Chondrocyte (in vitro differentiated cells): Measurements from ENCODE around the gene TEAD1. TPM values are rescaled to one million over a fixed set of nuclear protein-coding genes. Genes with fewer than 3 reads are reported as not detected.
A peak's percentile ranks its signal among the peaks of the same experiment; 100 is the strongest.

Experiments
- DNase-seq: peaks from one replicate; pipeline ENCODE4 v3.0.0; 2021; ENCODE audit warnings: mixed read lengths, low spot score
- H3K27ac Mint-ChIP-seq: one replicate; pipeline ENCODE4 v1.8.0; 2021; ENCODE audit warnings: mild to moderate bottlenecking, moderate library complexity, mixed read lengths; ENCODE audit not compliant: unreplicated experiment
- H3K27me3 Mint-ChIP-seq: 2 replicates; pipeline ENCODE4 v1.8.0; 2021; ENCODE audit warnings: low read depth, mixed read lengths
- H3K36me3 Mint-ChIP-seq: 2 replicates; pipeline ENCODE4 v1.8.0; 2021; ENCODE audit warnings: low read depth, mixed read lengths
- H3K4me1 Mint-ChIP-seq: 2 replicates; pipeline ENCODE4 v1.8.0; 2021; ENCODE audit warnings: low read depth, mild to moderate bottlenecking, mixed read lengths
- H3K4me3 Mint-ChIP-seq: one replicate; pipeline ENCODE4 v1.8.0; 2021; ENCODE audit warnings: mild to moderate bottlenecking, moderate library complexity, mixed read lengths; ENCODE audit not compliant: unreplicated experiment
- H3K9me3 Mint-ChIP-seq: 2 replicates; pipeline ENCODE4 v1.8.0; 2021; ENCODE audit warnings: low read depth, mixed read lengths
- CTCF ChIP-seq: fragments of 200-600 bp; sonication (generic); IDR thresholded peaks from 2 replicates; pipeline ENCODE4 v1.5.0; 2021; ENCODE audit warnings: antibody characterized with exemption, mild to moderate bottlenecking, moderate library complexity
- total RNA-seq: library from RNA; stranded (reverse); gene quantifications from 3 replicates; pipeline ENCODE4 v1.2.1, GENCODE V29; 2021

TEAD1 gene
- total RNA-seq, 1 donor from 2014 or later, result 137 TPM

GRCh38 chr11:12743834-12744449 is 69.7 kb downstream of the TEAD1 start:
- H3K4me1 Mint-ChIP-seq, result peaks cover 45% of the 10 kb centered on the region
- no peak for TF ChIP-seq CTCF
- DNase-seq, result no peak
- no peaks in the 10 kb centered on the region for H3K27me3 Mint-ChIP-seq
- no peaks in the 10 kb centered on the region for H3K36me3 Mint-ChIP-seq
- no peak overlapping the region for H3K4me3 Mint-ChIP-seq
- H3K27ac Mint-ChIP-seq, result no peak overlapping the region
- no peaks in the 10 kb centered on the region for H3K9me3 Mint-ChIP-seq

DNA sequence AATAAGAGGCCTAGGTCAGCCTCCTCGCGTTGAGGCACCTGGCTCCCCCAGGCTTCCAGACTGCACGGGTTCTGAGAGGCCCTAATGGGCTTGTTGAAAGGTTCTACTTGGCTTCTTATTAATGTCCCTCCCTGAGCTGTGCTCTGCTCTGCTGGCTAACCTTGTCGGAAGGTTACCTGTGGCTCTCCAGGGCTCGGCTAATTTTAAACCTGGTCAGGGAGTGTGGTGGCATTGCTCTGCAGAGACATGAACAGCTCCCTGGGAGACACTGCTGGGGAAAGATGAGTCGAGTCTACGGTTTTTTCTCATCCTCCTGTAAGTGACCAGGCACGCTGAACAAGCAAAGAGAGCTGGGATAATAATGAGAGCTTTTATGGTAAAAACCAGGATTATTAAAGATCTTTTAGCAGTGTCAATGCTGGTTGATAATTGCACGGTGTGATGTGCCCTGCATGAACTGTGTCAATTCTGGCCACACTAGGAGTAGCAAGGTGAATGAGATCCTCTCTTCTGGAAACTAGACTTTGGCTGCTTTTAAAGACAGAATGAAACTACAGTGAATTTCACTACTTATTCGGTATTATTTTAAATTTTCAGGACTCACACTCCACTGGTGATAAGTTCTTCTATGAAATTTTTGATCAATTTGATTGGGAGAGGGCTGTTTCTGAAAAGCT is 70.7 kb downstream of the TEAD1 start:
- DNase-seq, result no peak
- Mint-ChIP-seq H3K27ac (peak overlapping the region; percentile 43), H3K27me3 (no peaks in the 10 kb centered on the region), H3K9me3 (no peaks in the 10 kb centered on the region), H3K4me3 (no peak overlapping the region), H3K4me1 (peaks cover 48% of the 10 kb centered on the region), H3K36me3 (no peaks in the 10 kb centered on the region)
- TF ChIP-seq CTCF, result no peak

GRCh38 chr11:12745787-12746186 is 71.6 kb downstream of the TEAD1 start:
- H3K27ac Mint-ChIP-seq, result peak overlapping the region; percentile 0
- DNase-seq, result no peak
- H3K4me3 Mint-ChIP-seq, result no peak overlapping the region
- H3K9me3 Mint-ChIP-seq, result no peaks in the 10 kb centered on the region
- H3K4me1 Mint-ChIP-seq, result peaks cover 50% of the 10 kb centered on the region
- no peaks in the 10 kb centered on the region for H3K27me3 Mint-ChIP-seq
- no peak for TF ChIP-seq CTCF
- H3K36me3 Mint-ChIP-seq, result no peaks in the 10 kb centered on the region

- H3K4me3 Mint-ChIP-seq, result no peak overlapping the region
- H3K4me1 Mint-ChIP-seq, result peaks cover 45% of the 10 kb centered on the region
- H3K27me3 Mint-ChIP-seq, result no peaks in the 10 kb centered on the region
These were observed 72.4 kb downstream of the TEAD1 start for GRCh38 chr11:12746593-12747097.

More at GRCh38 chr11:12746593-12747097, 72.4 kb downstream of the TEAD1 start:
- peak overlapping the region; percentile 84 for H3K27ac Mint-ChIP-seq
- TF ChIP-seq CTCF, result no peak
- no peaks in the 10 kb centered on the region for H3K9me3 Mint-ChIP-seq
- peak; percentile 93 for DNase-seq
- H3K36me3 Mint-ChIP-seq, result no peaks in the 10 kb centered on the region
